Calu3 (cell line): ENCODE measurements around the gene OR8B12. TPM values are rescaled to one million over a fixed set of nuclear protein-coding genes. Genes with fewer than 3 reads are reported as not detected.

ENCODE experiments used
- BruUV-seq: library from RNA; stranded (reverse); fragments of 400-500 nt; replicated peaks from 2 replicates; lab custom pipeline; 2021; lab: Mats Ljungman, UMichigan
- CTCF ChIA-PET: fragments of 300-600 bp; sonication (Branson Sonifier 250); formaldehyde crosslinking; loops from one replicate; lab custom pipeline; 2022; ENCODE audit warnings: antibody characterized with exemption; lab: Charles Lee
- DNase-seq: peaks from one replicate; pipeline ENCODE4 v3.0.0; 2022
- H3K27ac Mint-ChIP-seq: one replicate; pipeline ENCODE4 v1.8.0; 2022; ENCODE audit warnings: mixed read lengths; ENCODE audit not compliant: unreplicated experiment
- H3K27me3 Mint-ChIP-seq: one replicate; pipeline ENCODE4 v1.8.0; 2022; ENCODE audit warnings: mixed read lengths; ENCODE audit not compliant: unreplicated experiment
- H3K36me3 Mint-ChIP-seq: one replicate; pipeline ENCODE4 v1.8.0; 2022; ENCODE audit warnings: mild to moderate bottlenecking, moderate library complexity, mixed read lengths; ENCODE audit not compliant: insufficient read depth, unreplicated experiment
- H3K4me1 Mint-ChIP-seq: one replicate; pipeline ENCODE4 v1.8.0; 2022; ENCODE audit warnings: mild to moderate bottlenecking, low read depth, mixed read lengths; ENCODE audit not compliant: unreplicated experiment
- H3K4me3 Mint-ChIP-seq: one replicate; pipeline ENCODE4 v1.8.0; 2022; ENCODE audit warnings: mild to moderate bottlenecking, low read depth, moderate library complexity, mixed read lengths; ENCODE audit not compliant: unreplicated experiment
- H3K9me3 Mint-ChIP-seq: one replicate; pipeline ENCODE4 v1.8.0; 2022; ENCODE audit warnings: low read depth, mixed read lengths; ENCODE audit not compliant: unreplicated experiment
- CTCF ChIP-seq: fragments of 200-600 bp; IDR thresholded peaks from one replicate; pipeline ENCODE4 v1.8.0; 2022; ENCODE audit warnings: antibody characterized with exemption; ENCODE audit not compliant: unreplicated experiment
- intact Hi-C: fragments of 100-400 bp; cut with micrococcal nuclease; formaldehyde crosslinking; loops from one replicate; pipeline ENCODE4 v1.10.0; 2022; ENCODE audit not compliant: unreplicated experiment
- total RNA-seq: library from RNA; stranded (reverse); gene quantifications from 2 replicates; pipeline ENCODE4 v1.2.3, GENCODE V29; 2022

The OR8B12 gene
- total RNA-seq, 1 experiment from 2014 or later: not detected

GRCh38 chr11:124534051-124534450 is 9.4 kb downstream of the OR8B12 start:
- no peaks in the 10 kb centered on the region for H3K4me1 Mint-ChIP-seq
- H3K36me3 Mint-ChIP-seq: no peaks in the 10 kb centered on the region
- no peak for TF ChIP-seq CTCF
- peaks cover 2% of the 10 kb centered on the region for H3K9me3 Mint-ChIP-seq
- no peak overlapping the region for H3K27ac Mint-ChIP-seq
- BruUV-seq: no TSS peak
- intact Hi-C loops: no loop called here
- CTCF ChIA-PET: no interaction called here
- H3K27me3 Mint-ChIP-seq: no peaks in the 10 kb centered on the region
- DNase-seq: no peak
- no peak overlapping the region for H3K4me3 Mint-ChIP-seq

- BruUV-seq: no TSS peak
Observed at GRCh38 chr11:124533626-124534025, 9.8 kb downstream of the OR8B12 start.

GRCh38 chr11:124520550-124520854 is 23.0 kb downstream of the OR8B12 start:
- no TSS peak for BruUV-seq
- TF ChIP-seq CTCF: no peak
- H3K9me3 Mint-ChIP-seq: no peaks in the 10 kb centered on the region
- intact Hi-C loops: no loop called here
- H3K4me3 Mint-ChIP-seq: no peak overlapping the region
- H3K4me1 Mint-ChIP-seq: no peaks in the 10 kb centered on the region
- H3K27me3 Mint-ChIP-seq: peaks cover 14% of the 10 kb centered on the region
- no peak for DNase-seq
- no peak overlapping the region for H3K27ac Mint-ChIP-seq
- no peaks in the 10 kb centered on the region for H3K36me3 Mint-ChIP-seq
- CTCF ChIA-PET: no interaction called here

More at GRCh38 chr11:124533626-124534025, 9.8 kb downstream of the OR8B12 start:
- Mint-ChIP-seq H3K36me3 (no peaks in the 10 kb centered on the region), H3K4me1 (no peaks in the 10 kb centered on the region), H3K9me3 (no peaks in the 10 kb centered on the region), H3K4me3 (no peak overlapping the region), H3K27me3 (no peaks in the 10 kb centered on the region), H3K27ac (no peak overlapping the region)
- intact Hi-C loops: no loop called here
- no peak for TF ChIP-seq CTCF
- CTCF ChIA-PET: no interaction called here
- no peak for DNase-seq

GRCh38 chr11:124519850-124520549 is 23.5 kb downstream of the OR8B12 start:
- DNase-seq: no peak
- no peaks in the 10 kb centered on the region for H3K36me3 Mint-ChIP-seq
- H3K4me1 Mint-ChIP-seq: no peaks in the 10 kb centered on the region
- H3K4me3 Mint-ChIP-seq: no peak overlapping the region
- intact Hi-C loops: no loop called here
- H3K27ac Mint-ChIP-seq: no peak overlapping the region
- TF ChIP-seq CTCF: no peak
- BruUV-seq: no TSS peak
- H3K9me3 Mint-ChIP-seq: no peaks in the 10 kb centered on the region
- peaks cover 14% of the 10 kb centered on the region for H3K27me3 Mint-ChIP-seq
- CTCF ChIA-PET: no interaction called here
